HepG2 (cell line): ENCODE measurements around the gene CHN2. TPM values are rescaled to one million over a fixed set of nuclear protein-coding genes. Genes with fewer than 3 reads are reported as not detected.

Experiments used
- ATAC-seq: fragments of 200-7000 bp; cut with Tn5 transposase; 3 replicates; pipeline ENCODE4 v1.9.1; 2020; ENCODE audit warnings: mild to moderate bottlenecking, moderate library complexity
- BruUV-seq: library from RNA; stranded (reverse); fragments of 400-500 nt; replicated peaks from 2 replicates; lab custom pipeline; 2021; lab: Mats Ljungman, UMichigan
- CTCF ChIA-PET: fragments of 300-600 bp; formaldehyde crosslinking; extraction: SDS; loops from one replicate; lab custom pipeline; 2021; ENCODE audit warnings: low total read pairs, inconsistent platforms, low intra/inter-chr PET ratio; lab: Yijun Ruan, JAX
- POLR2A ChIA-PET: fragments of 350-600 bp; sonication (Branson Sonifier 250); formaldehyde crosslinking; loops from one replicate; lab custom pipeline; 2020; ENCODE audit warnings: antibody characterized with exemption, inconsistent platforms; lab: Yijun Ruan, JAX
- DNase-seq: peaks from one replicate; pipeline ENCODE4 v3.0.0-alpha.2; 2015; ENCODE audit warnings: low spot score
- FAIRE-seq: peaks from 3 replicates; lab custom pipeline; 2011; peaks lifted over from hg19 to GRCh38; lab: Jason Lieb, UNC
- H2AFZ ChIP-seq: one replicate; pipeline ENCODE4 v1.6.1; 2011; ENCODE audit warnings: low read length, inconsistent platforms
- H3K27ac ChIP-seq: fragments of 300-600 bp; 3 replicates; pipeline ENCODE4 v1.8.0; 2011; ENCODE audit warnings: mixed run types, mild to moderate bottlenecking, mixed read lengths, low read length, inconsistent platforms; ENCODE audit not compliant: insufficient read depth; ENCODE audit errors: extremely low read length
- H3K27me3 ChIP-seq, 2 experiments: fragments of 200-600 bp in 1 of 2; 2 replicates in 1 of 2; 3 replicates in 1 of 2; pipeline versions ENCODE4 v1.6.0 to v1.8.0; 2011; ENCODE audit warnings: low read length in 2 of 2, mild to moderate bottlenecking in 2 of 2, moderate library complexity in 2 of 2, inconsistent platforms in 1 of 2; ENCODE audit not compliant: insufficient read depth in 2 of 2, control insufficient read depth in 1 of 2
- H3K36me3 ChIP-seq, 2 experiments: fragments of 200-600 bp in 1 of 2; replicated peaks in 1 of 2; 2 replicates in 1 of 2; 3 replicates in 1 of 2; pipeline versions ENCODE4 v1.5.1 to v1.8.0; 2011; ENCODE audit warnings: low read length in 2 of 2, inconsistent platforms in 1 of 2; ENCODE audit not compliant: insufficient read depth in 2 of 2, control insufficient read depth in 1 of 2
- H3K4me1 ChIP-seq: 2 replicates; pipeline ENCODE4 v1.5.1; 2012; ENCODE audit warnings: low read length, inconsistent platforms; ENCODE audit not compliant: insufficient read depth
- H3K4me2 ChIP-seq: 2 replicates; pipeline ENCODE4 v1.6.0; 2011; ENCODE audit warnings: low read depth, low read length, inconsistent platforms
- H3K4me3 ChIP-seq, 3 experiments: fragments of 200-600 bp in 1 of 3; sonication (generic), shearing (Covaris generic) in 1 of 3; replicated peaks in 1 of 3; 2 replicates each; pipeline ENCODE4 v1.5.1; 2011 to 2016; ENCODE audit warnings: low read length in 3 of 3, inconsistent platforms in 2 of 3, low read depth in 2 of 3, mild to moderate bottlenecking in 2 of 3, control low read depth in 1 of 3, mixed read lengths in 1 of 3; ENCODE audit not compliant: insufficient read depth in 1 of 3
- H3K79me2 ChIP-seq: one replicate; pipeline ENCODE4 v1.6.1; 2011; ENCODE audit warnings: low read length, inconsistent platforms; ENCODE audit not compliant: insufficient read depth
- H3K9ac ChIP-seq: 2 replicates; pipeline ENCODE4 v1.6.0; 2011; ENCODE audit warnings: mild to moderate bottlenecking, low read depth, low read length, inconsistent platforms; ENCODE audit not compliant: insufficient read depth
- H3K9me3 ChIP-seq: 2 replicates; pipeline ENCODE4 v1.5.1; 2012; ENCODE audit warnings: mild to moderate bottlenecking, low read length
- H4K20me1 ChIP-seq: 2 replicates; pipeline ENCODE4 v1.6.0; 2011; ENCODE audit warnings: inconsistent platforms, mild to moderate bottlenecking, low read length, moderate library complexity; ENCODE audit not compliant: insufficient read depth
- ATM ChIP-seq: fragments of 450-650 bp; IDR thresholded peaks from 2 replicates; pipeline ENCODE4 v1.7.1; 2017; ENCODE audit warnings: mild to moderate bottlenecking, borderline replicate concordance
- DMTF1 ChIP-seq: sonication (generic); formaldehyde crosslinking; IDR thresholded peaks from 2 replicates; pipeline ENCODE4 v1.4.0; 2020; ENCODE audit warnings: mild to moderate bottlenecking, missing genetic modification reagents
- HNRNPUL1 ChIP-seq: fragments of 200-400 bp; formaldehyde crosslinking; IDR thresholded peaks from 2 replicates; pipeline ENCODE4 v1.6.1; 2017; ENCODE audit warnings: low read depth, mild to moderate bottlenecking, low read length, moderate library complexity
- NFIC ChIP-seq: IDR thresholded peaks from 2 replicates; pipeline ENCODE4 v1.6.1; 2012; ENCODE audit warnings: mild to moderate bottlenecking, low read length, inconsistent platforms
- PAX8 ChIP-seq: sonication (generic); formaldehyde crosslinking; IDR thresholded peaks from 2 replicates; pipeline ENCODE4 v1.8.0; 2022; ENCODE audit warnings: mild to moderate bottlenecking, missing genetic modification reagents, borderline replicate concordance
- RBM22 ChIP-seq: fragments of 200-400 bp; formaldehyde crosslinking; optimal IDR thresholded peaks from 2 replicates; pipeline ENCODE3; 2017; ENCODE audit warnings: mild to moderate bottlenecking, low read length, moderate library complexity
- RELA ChIP-seq: sonication (generic); formaldehyde crosslinking; IDR thresholded peaks from 2 replicates; pipeline ENCODE4 v1.4.0; 2020; ENCODE audit warnings: missing genetic modification reagents
- SETDB1 ChIP-seq: sonication (generic); formaldehyde crosslinking; IDR thresholded peaks from 2 replicates; pipeline ENCODE4 v1.5.1; 2020; ENCODE audit warnings: missing genetic modification reagents, mild to moderate bottlenecking, borderline replicate concordance
- SMARCE1 ChIP-seq: fragments of 450-650 bp; IDR thresholded peaks from 2 replicates; pipeline ENCODE4 v1.6.1; 2017; ENCODE audit warnings: borderline replicate concordance
- SP140L ChIP-seq: sonication (generic); formaldehyde crosslinking; IDR thresholded peaks from 2 replicates; pipeline ENCODE4 v1.4.0; 2020; ENCODE audit warnings: missing genetic modification reagents, borderline replicate concordance
- YEATS2 ChIP-seq: sonication (generic); formaldehyde crosslinking; IDR thresholded peaks from 2 replicates; pipeline ENCODE4 v1.4.0; 2020; ENCODE audit warnings: missing genetic modification reagents, borderline replicate concordance
- ZNF30 ChIP-seq: sonication (generic); formaldehyde crosslinking; IDR thresholded peaks from 2 replicates; pipeline ENCODE4 v1.5.0; 2020; ENCODE audit warnings: mild to moderate bottlenecking, missing genetic modification reagents
- ZNF678 ChIP-seq: sonication (generic); formaldehyde crosslinking; IDR thresholded peaks from 2 replicates; pipeline ENCODE4 v1.4.0; 2020; ENCODE audit warnings: mild to moderate bottlenecking, missing genetic modification reagents
- ZNF782 ChIP-seq: sonication (generic); formaldehyde crosslinking; IDR thresholded peaks from 2 replicates; pipeline ENCODE4 v1.4.0; 2020; ENCODE audit warnings: missing genetic modification reagents, mild to moderate bottlenecking, borderline replicate concordance
- WGBS: methylation state at CpG from one replicate; pipeline ENCODE4 v1.1.6; 2017; ENCODE audit warnings: low lambda C conversion rate; 5-methylcytosine and 5-hydroxymethylcytosine counted together
- in situ Hi-C: cut with HindIII; loops from 2 replicates; pipeline ENCODE4 v1.10.0; 2017; ENCODE audit warnings: low pct_unique_long_range_greater_than_20kb; ENCODE audit not compliant: extremely low pct_ligation_motif_present
- intact Hi-C: fragments of 100-400 bp; cut with micrococcal nuclease; formaldehyde crosslinking; loops from one replicate; pipeline ENCODE4 v1.10.0; 2022; ENCODE audit not compliant: unreplicated experiment
- polyA plus RNA-seq, 8 experiments: library from polyadenylated mRNA; depleted of rRNA in 3 of 8; stranded (reverse) in 7 of 8; unstranded in 1 of 8; fragments of >200 nt; fragmentation: Illumina TruSeq in 4 of 8; extraction: Trizol in 4 of 8; gene quantifications; 2 replicates each; pipeline versions ENCODE4 v1.2.1 to v1.2.3, GENCODE V29; 2011 to 2016; ENCODE audit warnings: low read depth in 4 of 8, missing spikeins in 1 of 8, mixed read lengths in 1 of 8; ENCODE audit not compliant: insufficient read depth in 1 of 8
- total RNA-seq, 5 experiments: library from RNA; depleted of rRNA; stranded (reverse); fragments of >200 nt; fragmentation: Illumina TruSeq; extraction: Trizol; gene quantifications; 2 replicates each; pipeline ENCODE4 v1.2.3, GENCODE V29; 2016; ENCODE audit warnings: low read depth in 1 of 5
- TF ChIP-seq, protein P1 (sequence below): sonication (generic); formaldehyde crosslinking; IDR thresholded peaks from 2 replicates; pipeline ENCODE4 v1.4.0; 2020; ENCODE audit warnings: missing genetic modification reagents
- TF ChIP-seq, protein P2 (sequence below): sonication (generic); formaldehyde crosslinking; IDR thresholded peaks from 2 replicates; pipeline ENCODE4 v1.4.0; 2020; ENCODE audit warnings: missing genetic modification reagents

Gene CHN2
- total and polyA plus RNA-seq, 2 of the 13 experiments (the other 11 are each of a cell fraction or from before 2014, with no cell fraction given) = 23.5 to 30.5 TPM

DNA sequence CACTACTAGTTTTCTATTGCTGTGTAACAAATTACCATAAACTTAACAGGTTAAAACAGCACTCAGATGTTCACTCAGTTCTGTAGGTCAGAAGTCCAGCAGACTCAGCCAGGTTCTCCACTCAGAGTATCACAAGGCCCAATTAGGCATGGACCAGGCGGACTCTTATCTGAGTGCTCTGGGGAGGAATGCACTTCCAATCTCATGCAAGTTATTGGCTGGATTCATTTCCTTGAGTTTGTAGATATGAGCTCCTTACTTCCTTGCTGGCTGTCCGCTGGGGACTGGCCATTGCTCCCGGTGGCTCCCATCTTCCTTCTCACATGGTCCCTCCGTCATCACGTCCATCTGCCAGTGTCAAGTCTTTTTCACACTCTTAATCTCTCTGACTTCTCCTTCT lies 232.0 kb downstream of the CHN2 start:
- FAIRE-seq (no peak), DNase-seq (no peak)
- Histone ChIP-seq H3K27ac (no peak overlapping the region), H3K9me3 (no peaks in the 10 kb centered on the region), H2AFZ (no peak overlapping the region), H3K4me1 (0 out of 2 replicates have a peak, but pooled peaks cover 6% of the 10 kb centered on the region), H3K27me3 (no peaks in the 10 kb centered on the region), H3K36me3 (peaks cover 0 to 12% of the 10 kb centered on the region in 2 experiments; a peak in 3 of 5 replicates), H3K4me2 (no peak overlapping the region), H3K79me2 (no peaks in the 10 kb centered on the region)
- POLR2A ChIA-PET = no interaction called here
- in situ Hi-C loops = no loop called here
- TF ChIP-seq, protein P1, sequence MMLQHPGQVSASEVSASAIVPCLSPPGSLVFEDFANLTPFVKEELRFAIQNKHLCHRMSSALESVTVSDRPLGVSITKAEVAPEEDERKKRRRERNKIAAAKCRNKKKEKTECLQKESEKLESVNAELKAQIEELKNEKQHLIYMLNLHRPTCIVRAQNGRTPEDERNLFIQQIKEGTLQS (CRISPR knock-in tag) = no peak
- TF ChIP-seq ZNF30 (CRISPR knock-in tag) (no peak), ZNF782 (CRISPR knock-in tag) (no peak), SETDB1 (no peak)
- TF ChIP-seq, all 625 proteins: peak for 0
- Histone ChIP-seq H4K20me1 (no peaks in the 10 kb centered on the region), H3K9ac (no peak overlapping the region), H3K4me3 (no peak overlapping the region)
- ATAC-seq = no peak
- no TSS peak for BruUV-seq
- WGBS = 96% methylated on average over 5 of the region's 5 CpGs
- intact Hi-C loops = loop anchor here (5.0 kb wide), 1 partner anchor 161 kb away; no protein-coding TSS in a partner anchor
- CTCF ChIA-PET = no interaction called here

DNA sequence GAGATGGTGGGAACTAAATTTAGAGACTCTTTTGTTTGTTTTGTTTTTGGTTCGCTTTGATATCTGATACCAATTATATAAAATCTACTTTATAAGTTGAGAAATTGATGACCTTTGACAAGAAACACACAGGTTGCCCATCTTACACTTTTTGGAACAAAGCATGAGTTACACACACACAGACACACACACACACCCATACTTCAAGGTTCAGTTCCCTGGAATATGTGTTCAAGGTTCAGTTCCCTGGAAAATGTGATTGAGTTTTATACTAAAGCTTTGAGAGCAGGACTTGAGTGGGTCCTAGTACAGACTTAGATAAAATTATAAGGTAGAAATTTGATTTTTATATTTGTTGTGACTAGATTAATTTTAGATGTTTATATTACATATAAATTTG lies 234.8 kb downstream of the CHN2 start:
- ChIA-PET CTCF (no interaction called here), POLR2A (no interaction called here)
- peaks cover 0 to 12% of the 10 kb centered on the region in 2 experiments; a peak in 3 of 5 replicates for H3K36me3 ChIP-seq
- in situ Hi-C loops (no loop called here), intact Hi-C loops (loop anchor here (5.0 kb wide), 1 partner anchor 158 kb away; no protein-coding TSS in a partner anchor)
- H2AFZ ChIP-seq = no peak overlapping the region
- DNase-seq (no peak), FAIRE-seq (no peak), ATAC-seq (no peak)
- no peaks in the 10 kb centered on the region for H3K9me3 ChIP-seq
- 92% methylated on average over 1 of the region's 1 CpG for WGBS
- H3K79me2 ChIP-seq = no peaks in the 10 kb centered on the region
- no peak overlapping the region for H3K4me2 ChIP-seq
- 0 out of 2 replicates have a peak, but pooled peaks cover 6% of the 10 kb centered on the region for H3K4me1 ChIP-seq
- H3K4me3 ChIP-seq = no peak overlapping the region
- H4K20me1 ChIP-seq = no peaks in the 10 kb centered on the region
- BruUV-seq = no TSS peak
- H3K27ac ChIP-seq = no peak overlapping the region
- no peaks in the 10 kb centered on the region for H3K27me3 ChIP-seq
- H3K9ac ChIP-seq = no peak overlapping the region
- TF ChIP-seq PAX8 (CRISPR knock-in tag) (no peak), RBM22 (no peak), RELA (CRISPR knock-in tag) (no peak), ZNF678 (CRISPR knock-in tag) (no peak), YEATS2 (CRISPR knock-in tag) (no peak), SP140L (CRISPR knock-in tag) (no peak), ATM (no peak), DMTF1 (CRISPR knock-in tag) (no peak), HNRNPUL1 (no peak), SMARCE1 (no peak), NFIC (no peak)
- TF ChIP-seq, protein P2, sequence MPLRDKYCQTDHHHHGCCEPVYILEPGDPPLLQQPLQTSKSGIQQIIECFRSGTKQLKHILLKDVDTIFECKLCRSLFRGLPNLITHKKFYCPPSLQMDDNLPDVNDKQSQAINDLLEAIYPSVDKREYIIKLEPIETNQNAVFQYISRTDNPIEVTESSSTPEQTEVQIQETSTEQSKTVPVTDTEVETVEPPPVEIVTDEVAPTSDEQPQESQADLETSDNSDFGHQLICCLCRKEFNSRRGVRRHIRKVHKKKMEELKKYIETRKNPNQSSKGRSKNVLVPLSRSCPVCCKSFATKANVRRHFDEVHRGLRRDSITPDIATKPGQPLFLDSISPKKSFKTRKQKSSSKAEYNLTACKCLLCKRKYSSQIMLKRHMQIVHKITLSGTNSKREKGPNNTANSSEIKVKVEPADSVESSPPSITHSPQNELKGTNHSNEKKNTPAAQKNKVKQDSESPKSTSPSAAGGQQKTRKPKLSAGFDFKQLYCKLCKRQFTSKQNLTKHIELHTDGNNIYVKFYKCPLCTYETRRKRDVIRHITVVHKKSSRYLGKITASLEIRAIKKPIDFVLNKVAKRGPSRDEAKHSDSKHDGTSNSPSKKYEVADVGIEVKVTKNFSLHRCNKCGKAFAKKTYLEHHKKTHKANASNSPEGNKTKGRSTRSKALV (CRISPR knock-in tag) = no peak
